GM12878 (cell line): ENCODE data around the gene CDRT15.

ENCODE experiments used
- CHD4 ChIP-seq: fragments of 200-600 bp; sonication (generic); IDR thresholded peaks from 2 replicates; pipeline ENCODE4 v1.6.1; 2016; ENCODE audit warnings: mild to moderate bottlenecking
- HDAC6 ChIP-seq: fragments of 200-600 bp; sonication (generic); IDR thresholded peaks from one replicate; pipeline ENCODE4 v1.8.0; 2017; ENCODE audit warnings: antibody characterized with exemption; ENCODE audit not compliant: unreplicated experiment
- NR2C1 ChIP-seq: fragments of 450-650 bp; IDR thresholded peaks from 2 replicates; pipeline ENCODE4 v1.6.1; 2017; ENCODE audit warnings: antibody characterized with exemption, mild to moderate bottlenecking, moderate library complexity
- TF ChIP-seq, protein P1 (sequence below): IDR thresholded peaks from 2 replicates; pipeline ENCODE4 v1.6.1; 2012; ENCODE audit warnings: low read length, inconsistent platforms
- TF ChIP-seq, protein P2 (sequence below): IDR thresholded peaks from 2 replicates; pipeline ENCODE4 v1.6.1; 2012; ENCODE audit warnings: low read depth, low read length, improper control_type of control experiment

DNA sequence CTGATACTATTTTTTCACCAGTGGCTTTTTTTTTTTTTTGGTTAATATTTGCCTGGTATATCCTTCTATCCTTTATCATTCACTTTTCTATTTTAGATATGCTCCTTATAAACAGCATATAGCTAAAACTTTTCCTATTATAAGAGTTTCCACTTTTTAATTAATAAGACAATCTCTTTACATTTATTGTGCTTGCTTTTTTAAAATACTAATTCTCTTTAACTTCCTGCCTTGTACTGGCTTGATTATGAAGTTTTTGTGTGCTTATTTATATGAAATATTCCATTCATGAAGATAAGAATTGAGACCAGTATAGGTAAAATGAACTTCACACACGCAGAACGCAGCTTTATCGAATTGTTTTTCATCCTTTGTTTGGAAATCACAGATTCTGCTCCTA, 9.0 kb upstream of the CDRT15 start:
- TF ChIP-seq NR2C1 (no peak), CHD4 (no peak), HDAC6 (no peak)
- TF ChIP-seq, protein P1, sequence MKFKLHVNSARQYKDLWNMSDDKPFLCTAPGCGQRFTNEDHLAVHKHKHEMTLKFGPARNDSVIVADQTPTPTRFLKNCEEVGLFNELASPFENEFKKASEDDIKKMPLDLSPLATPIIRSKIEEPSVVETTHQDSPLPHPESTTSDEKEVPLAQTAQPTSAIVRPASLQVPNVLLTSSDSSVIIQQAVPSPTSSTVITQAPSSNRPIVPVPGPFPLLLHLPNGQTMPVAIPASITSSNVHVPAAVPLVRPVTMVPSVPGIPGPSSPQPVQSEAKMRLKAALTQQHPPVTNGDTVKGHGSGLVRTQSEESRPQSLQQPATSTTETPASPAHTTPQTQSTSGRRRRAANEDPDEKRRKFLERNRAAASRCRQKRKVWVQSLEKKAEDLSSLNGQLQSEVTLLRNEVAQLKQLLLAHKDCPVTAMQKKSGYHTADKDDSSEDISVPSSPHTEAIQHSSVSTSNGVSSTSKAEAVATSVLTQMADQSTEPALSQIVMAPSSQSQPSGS = no peak
- TF ChIP-seq, protein P2, sequence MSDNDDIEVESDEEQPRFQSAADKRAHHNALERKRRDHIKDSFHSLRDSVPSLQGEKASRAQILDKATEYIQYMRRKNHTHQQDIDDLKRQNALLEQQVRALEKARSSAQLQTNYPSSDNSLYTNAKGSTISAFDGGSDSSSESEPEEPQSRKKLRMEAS = no peak
